PC-9 (cell line): ENCODE measurements around the gene CD81.
"Not testable (repeated sequence)": the region's sequence is repeated elsewhere in the genome, so short reads cannot be mapped to it uniquely, and the experiment has no call there.

Experiments used
- EZH2 ChIP-seq: fragments of 200-600 bp; sonication (generic); IDR thresholded peaks from 2 replicates; pipeline ENCODE4 v1.8.0; 2017; ENCODE audit warnings: antibody characterized with exemption, low read depth
- TF ChIP-seq, protein P1 (sequence below): fragments of 200-600 bp; sonication (generic); conservative IDR thresholded peaks from 2 replicates; pipeline ENCODE4 v1.6.1; 2017; ENCODE audit warnings: mixed run types, antibody characterized with exemption, mild to moderate bottlenecking, moderate library complexity

DNA sequence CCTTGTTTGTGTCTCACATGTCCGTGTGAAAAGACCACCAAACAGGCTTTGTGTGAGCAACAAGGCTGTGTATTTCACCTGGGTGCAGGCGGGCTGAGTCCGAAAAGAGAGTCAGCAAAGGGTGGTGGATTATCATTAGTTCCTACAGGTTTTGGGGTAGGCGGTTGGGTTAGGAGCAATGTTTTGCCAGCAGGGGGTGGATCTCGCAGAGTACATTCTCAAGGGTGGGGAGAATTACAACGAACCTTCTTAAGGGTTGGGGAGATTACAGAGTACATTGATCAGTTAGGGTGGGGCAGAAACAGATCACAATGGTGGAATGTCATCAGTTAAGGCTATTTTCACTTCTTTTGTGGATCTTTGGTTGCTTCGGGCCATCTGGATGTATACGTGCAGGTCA is 38.4 kb upstream of the CD81 start:
- TF ChIP-seq, protein P1, sequence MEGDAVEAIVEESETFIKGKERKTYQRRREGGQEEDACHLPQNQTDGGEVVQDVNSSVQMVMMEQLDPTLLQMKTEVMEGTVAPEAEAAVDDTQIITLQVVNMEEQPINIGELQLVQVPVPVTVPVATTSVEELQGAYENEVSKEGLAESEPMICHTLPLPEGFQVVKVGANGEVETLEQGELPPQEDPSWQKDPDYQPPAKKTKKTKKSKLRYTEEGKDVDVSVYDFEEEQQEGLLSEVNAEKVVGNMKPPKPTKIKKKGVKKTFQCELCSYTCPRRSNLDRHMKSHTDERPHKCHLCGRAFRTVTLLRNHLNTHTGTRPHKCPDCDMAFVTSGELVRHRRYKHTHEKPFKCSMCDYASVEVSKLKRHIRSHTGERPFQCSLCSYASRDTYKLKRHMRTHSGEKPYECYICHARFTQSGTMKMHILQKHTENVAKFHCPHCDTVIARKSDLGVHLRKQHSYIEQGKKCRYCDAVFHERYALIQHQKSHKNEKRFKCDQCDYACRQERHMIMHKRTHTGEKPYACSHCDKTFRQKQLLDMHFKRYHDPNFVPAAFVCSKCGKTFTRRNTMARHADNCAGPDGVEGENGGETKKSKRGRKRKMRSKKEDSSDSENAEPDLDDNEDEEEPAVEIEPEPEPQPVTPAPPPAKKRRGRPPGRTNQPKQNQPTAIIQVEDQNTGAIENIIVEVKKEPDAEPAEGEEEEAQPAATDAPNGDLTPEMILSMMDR, result not testable (repeated sequence)
- not testable (repeated sequence) for TF ChIP-seq EZH2
